IMR-90 (cell line): ENCODE data around the gene HMX1. TPM values are rescaled to one million over a fixed set of nuclear protein-coding genes. Genes with fewer than 3 reads are reported as not detected.

ENCODE experiments used
- ATAC-seq: fragments of 200-7000 bp; cut with Tn5 transposase; 2 replicates; pipeline ENCODE4 v1.9.1; 2020; ENCODE audit warnings: low read depth, mild to moderate bottlenecking, moderate library complexity
- BruUV-seq: library from RNA; stranded (reverse); fragments of 400-500 nt; replicated peaks from 2 replicates; lab custom pipeline; 2021; lab: Mats Ljungman, UMichigan
- CTCF ChIA-PET: fragments of 300-600 bp; formaldehyde crosslinking; extraction: SDS; loops from one replicate; lab custom pipeline; 2021; ENCODE audit warnings: antibody characterized with exemption; lab: Yijun Ruan, JAX
- POLR2A ChIA-PET: fragments of 300-600 bp; sonication (Branson Sonifier 250); formaldehyde crosslinking; loops from one replicate; lab custom pipeline; 2022; ENCODE audit warnings: antibody characterized with exemption; ENCODE audit not compliant: unreplicated experiment; lab: Charles Lee
- DNase-seq: peaks from one replicate; pipeline ENCODE4 v3.0.0; 2013
- H2AFZ ChIP-seq: replicated peaks from 2 replicates; pipeline ENCODE3; 2013; ENCODE audit warnings: low read length, mild to moderate bottlenecking; ENCODE audit not compliant: poor library complexity
- H2AK5ac ChIP-seq: 2 replicates; pipeline ENCODE4 v1.6.1; 2013; ENCODE audit warnings: low read depth, low read length, inconsistent platforms
- H2AK9ac ChIP-seq: replicated peaks from 2 replicates; pipeline ENCODE3; 2013; ENCODE audit warnings: mild to moderate bottlenecking, low read depth, low read length, moderate library complexity; ENCODE audit not compliant: poor library complexity
- H2BK120ac ChIP-seq: 2 replicates; pipeline ENCODE4 v1.6.1; 2013; ENCODE audit warnings: low read depth, low read length, inconsistent platforms
- H2BK15ac ChIP-seq: 3 replicates; pipeline ENCODE4 v1.6.1; 2013; ENCODE audit warnings: low read depth, low read length, inconsistent platforms
- H2BK20ac ChIP-seq: 2 replicates; pipeline ENCODE4 v1.6.1; 2013; ENCODE audit warnings: low read depth, mild to moderate bottlenecking, inconsistent platforms, low read length, moderate library complexity
- H2BK5ac ChIP-seq: 2 replicates; pipeline ENCODE4 v1.6.1; 2013; ENCODE audit warnings: mild to moderate bottlenecking, low read depth, low read length, inconsistent platforms; ENCODE audit not compliant: poor library complexity, severe bottlenecking
- H3K14ac ChIP-seq: replicated peaks from 2 replicates; pipeline ENCODE4 v1.6.1; 2013; ENCODE audit warnings: low read depth, low read length, inconsistent platforms
- H3K18ac ChIP-seq: 2 replicates; pipeline ENCODE4 v1.6.1; 2013; ENCODE audit warnings: low read depth, low read length, control low read depth
- H3K23ac ChIP-seq: 2 replicates; pipeline ENCODE4 v1.6.1; 2013; ENCODE audit warnings: low read depth, low read length, inconsistent platforms
- H3K27ac ChIP-seq: 2 replicates; pipeline ENCODE4 v1.5.1; 2013; ENCODE audit warnings: mild to moderate bottlenecking, control low read depth, low read length; ENCODE audit not compliant: insufficient read depth
- H3K27me3 ChIP-seq: 2 replicates; pipeline ENCODE4 v1.6.1; 2013; ENCODE audit warnings: low read length; ENCODE audit not compliant: control insufficient read depth, insufficient read depth
- H3K36me3 ChIP-seq: 2 replicates; pipeline ENCODE4 v1.6.1; 2013; ENCODE audit warnings: low read length, mixed read lengths; ENCODE audit not compliant: control insufficient read depth, insufficient read depth
- H3K4ac ChIP-seq: 2 replicates; pipeline ENCODE4 v1.6.1; 2013; ENCODE audit warnings: low read depth, low read length, inconsistent platforms
- H3K4me1 ChIP-seq: 2 replicates; pipeline ENCODE4 v1.6.1; 2013; ENCODE audit warnings: low read length, mixed read lengths; ENCODE audit not compliant: control insufficient read depth, insufficient read depth
- H3K4me2 ChIP-seq: 2 replicates; pipeline ENCODE4 v1.6.1; 2013; ENCODE audit warnings: low read depth, mild to moderate bottlenecking, control low read depth, low read length, moderate library complexity
- H3K4me3 ChIP-seq: 2 replicates; pipeline ENCODE4 v1.5.1; 2013; ENCODE audit warnings: low read depth, mild to moderate bottlenecking, control low read depth, low read length, moderate library complexity; ENCODE audit not compliant: insufficient read depth
- H3K56ac ChIP-seq: 2 replicates; pipeline ENCODE4 v1.6.1; 2013; ENCODE audit warnings: low read length, inconsistent platforms; ENCODE audit not compliant: insufficient read depth; ENCODE audit errors: extremely low read depth
- H3K79me1 ChIP-seq, 2 experiments: 2 replicates each; pipeline ENCODE4 v1.6.1; 2013; ENCODE audit warnings: low read length in 2 of 2, inconsistent platforms in 1 of 2, low read depth in 1 of 2
- H3K9ac ChIP-seq: 2 replicates; pipeline ENCODE4 v1.6.1; 2013; ENCODE audit warnings: low read depth, low read length, control low read depth
- H3K9me1 ChIP-seq: 2 replicates; pipeline ENCODE4 v1.6.1; 2013; ENCODE audit warnings: low read length, inconsistent platforms; ENCODE audit not compliant: insufficient read depth
- H3K9me3 ChIP-seq: 2 replicates; pipeline ENCODE4 v1.6.1; 2013; ENCODE audit warnings: low read length; ENCODE audit not compliant: control insufficient read depth, insufficient read depth
- H4K20me1 ChIP-seq: 2 replicates; pipeline ENCODE4 v1.6.1; 2013; ENCODE audit warnings: low read length, inconsistent platforms; ENCODE audit not compliant: insufficient read depth
- H4K5ac ChIP-seq: 2 replicates; pipeline ENCODE4 v1.6.1; 2013; ENCODE audit warnings: mild to moderate bottlenecking, low read depth, low read length, control low read depth
- H4K8ac ChIP-seq, 2 experiments: 2 replicates each; pipeline ENCODE4 v1.6.1; 2013; ENCODE audit warnings: low read depth in 2 of 2, low read length in 2 of 2, control low read depth in 1 of 2, inconsistent platforms in 1 of 2
- H4K91ac ChIP-seq: 2 replicates; pipeline ENCODE4 v1.6.1; 2013; ENCODE audit warnings: low read depth, low read length, inconsistent platforms; ENCODE audit not compliant: insufficient read depth
- BHLHE40 ChIP-seq: fragments of 150-350 bp; IDR thresholded peaks from 2 replicates; pipeline ENCODE4 v1.6.1; 2016; ENCODE audit warnings: mild to moderate bottlenecking, low read depth, low read length
- CEBPB ChIP-seq: IDR thresholded peaks from 2 replicates; pipeline ENCODE4 v1.6.1; 2012; ENCODE audit warnings: low read depth, low read length, improper control_type of control experiment
- CHD1 ChIP-seq: IDR thresholded peaks from 2 replicates; pipeline ENCODE4 v1.6.1; 2012; ENCODE audit warnings: low read depth, low read length, improper control_type of control experiment
- CTCF ChIP-seq: conservative IDR thresholded peaks from 2 replicates; pipeline ENCODE4 v1.5.1; 2012; ENCODE audit warnings: mild to moderate bottlenecking, low read depth, low read length, improper control_type of control experiment
- FOS ChIP-seq: fragments of 150-350 bp; IDR thresholded peaks from 2 replicates; pipeline ENCODE4 v1.6.1; 2016; ENCODE audit warnings: low read depth, low read length
- MAFK ChIP-seq: IDR thresholded peaks from 2 replicates; pipeline ENCODE4 v1.6.1; 2012; ENCODE audit warnings: low read depth, low read length, improper control_type of control experiment
- MAZ ChIP-seq: IDR thresholded peaks from 2 replicates; pipeline ENCODE4 v1.6.1; 2012; ENCODE audit warnings: low read depth, mild to moderate bottlenecking, low read length, improper control_type of control experiment, moderate library complexity, borderline replicate concordance
- MXI1 ChIP-seq: IDR thresholded peaks from 2 replicates; pipeline ENCODE4 v1.6.1; 2012; ENCODE audit warnings: low read depth, mild to moderate bottlenecking, low read length, moderate library complexity, borderline replicate concordance
- NFE2L2 ChIP-seq: fragments of 150-350 bp; IDR thresholded peaks from 2 replicates; pipeline ENCODE4 v1.6.1; 2016; ENCODE audit warnings: low read depth, mild to moderate bottlenecking, low read length
- POLR2A ChIP-seq: IDR thresholded peaks from 2 replicates; pipeline ENCODE4 v1.6.1; 2012; ENCODE audit warnings: mild to moderate bottlenecking, low read depth, low read length
- RAD21 ChIP-seq: IDR thresholded peaks from 2 replicates; pipeline ENCODE4 v1.6.1; 2012; ENCODE audit warnings: low read length, improper control_type of control experiment
- RCOR1 ChIP-seq: IDR thresholded peaks from 2 replicates; pipeline ENCODE4 v1.6.1; 2012; ENCODE audit warnings: mild to moderate bottlenecking, low read length, improper control_type of control experiment; ENCODE audit not compliant: insufficient replicate concordance
- RFX5 ChIP-seq: IDR thresholded peaks from 2 replicates; pipeline ENCODE4 v1.8.0; 2012; ENCODE audit warnings: low read depth, mild to moderate bottlenecking, low read length, moderate library complexity
- SMC3 ChIP-seq: fragments of 150-350 bp; IDR thresholded peaks from 2 replicates; pipeline ENCODE4 v1.6.1; 2016; ENCODE audit warnings: low read depth, mild to moderate bottlenecking, antibody characterized with exemption, low read length, moderate library complexity
- USF2 ChIP-seq: fragments of 150-350 bp; IDR thresholded peaks from 2 replicates; pipeline ENCODE4 v1.6.1; 2017; ENCODE audit warnings: mild to moderate bottlenecking, antibody characterized with exemption, low read length, low read depth
- WGBS, 2 experiments: methylation state at CpG; one replicate each; pipeline versions ENCODE4 v1.1.5 to v1.1.7; 2013; ENCODE audit warnings: missing lambda C conversion rate in 2 of 2; ENCODE audit not compliant: insufficient read length in 1 of 2; ENCODE audit errors: extremely low coverage in 2 of 2; 5-methylcytosine and 5-hydroxymethylcytosine counted together
- dilution Hi-C: fragments of 300-500 bp; cut with HindIII; formaldehyde crosslinking; loops from one replicate; pipeline ENCODE4 v1.14.3; 2018; ENCODE audit warnings: low sequenced_read_pairs; ENCODE audit not compliant: unreplicated experiment
- in situ Hi-C: fragments of 300-500 bp; cut with MboI; formaldehyde crosslinking; loops from 3 replicates; pipeline ENCODE4 v1.14.3; 2019; ENCODE audit warnings: low sequenced_read_pairs, inconsistent platforms, mixed read lengths
- intact Hi-C: fragments of 100-400 bp; cut with micrococcal nuclease; formaldehyde crosslinking; loops from 2 replicates; pipeline ENCODE4 v1.10.0; 2022
- polyA plus RNA-seq, 3 experiments: library from polyadenylated mRNA; depleted of rRNA; stranded (reverse); fragments of >200 nt; gene quantifications; 2 replicates each; pipeline ENCODE4 v1.2.3, GENCODE V29; 2012; ENCODE audit warnings: low replicate concordance in 1 of 3
- total RNA-seq: library from RNA; depleted of rRNA; stranded (reverse); fragments of >200 nt; gene quantifications from 2 replicates; pipeline ENCODE4 v1.2.3, GENCODE V29; 2012
- TF ChIP-seq, protein P1 (sequence below): fragments of 150-350 bp; IDR thresholded peaks from 2 replicates; pipeline ENCODE4 v1.6.1; 2016; ENCODE audit warnings: low read depth, mild to moderate bottlenecking, low read length, moderate library complexity, borderline replicate concordance

The HMX1 gene
- total and polyA plus RNA-seq, 2 of the 4 experiments (the other 2 are of a cell fraction) = not detected

- Histone ChIP-seq H3K23ac (no peak overlapping the region), H3K27ac (no peak overlapping the region), H3K9me1 (no peaks in the 10 kb centered on the region), H2BK20ac (no peak overlapping the region), H3K36me3 (no peaks in the 10 kb centered on the region), H3K79me1 (no peaks in the 10 kb centered on the region), H4K20me1 (no peaks in the 10 kb centered on the region), H4K5ac (no peak overlapping the region), H3K4me2 (no peak overlapping the region), H3K14ac (no peak overlapping the region), H3K4me1 (no peaks in the 10 kb centered on the region), H3K9ac (no peak overlapping the region), H3K9me3 (no peaks in the 10 kb centered on the region), H4K8ac (no peak overlapping the region), H4K91ac (no peak overlapping the region), H2BK15ac (no peak overlapping the region), H3K56ac (no peak overlapping the region), H3K4me3 (no peak overlapping the region), H2BK5ac (no peak overlapping the region), H3K18ac (no peak overlapping the region), H2AFZ (no peak overlapping the region), H3K4ac (no peak overlapping the region), H2AK9ac (no peak overlapping the region), H2BK120ac (no peak overlapping the region), H3K27me3 (peaks cover 86% of the 10 kb centered on the region), H2AK5ac (no peak overlapping the region)
- intact Hi-C loops (no loop called here), in situ Hi-C loops (no loop called here), dilution Hi-C loops (no loop called here)
- 0% methylated on average over 17 of the region's 70 CpGs; no CpG with 5 or more reads in 1 of the 2 experiments for WGBS, 2 experiments
- ChIA-PET POLR2A (no interaction called here), CTCF (no interaction called here)
- ATAC-seq (no peak), DNase-seq (no peak)
- no TSS peak for BruUV-seq
- TF ChIP-seq CHD1 (no peak), SMC3 (no peak), CEBPB (no peak), USF2 (no peak), MXI1 (no peak), BHLHE40 (no peak), NFE2L2 (no peak), POLR2A (no peak), MAZ (no peak), RFX5 (no peak), FOS (no peak), CTCF (no peak), MAFK (no peak), RAD21 (no peak), RCOR1 (no peak)
- TF ChIP-seq, protein P1, sequence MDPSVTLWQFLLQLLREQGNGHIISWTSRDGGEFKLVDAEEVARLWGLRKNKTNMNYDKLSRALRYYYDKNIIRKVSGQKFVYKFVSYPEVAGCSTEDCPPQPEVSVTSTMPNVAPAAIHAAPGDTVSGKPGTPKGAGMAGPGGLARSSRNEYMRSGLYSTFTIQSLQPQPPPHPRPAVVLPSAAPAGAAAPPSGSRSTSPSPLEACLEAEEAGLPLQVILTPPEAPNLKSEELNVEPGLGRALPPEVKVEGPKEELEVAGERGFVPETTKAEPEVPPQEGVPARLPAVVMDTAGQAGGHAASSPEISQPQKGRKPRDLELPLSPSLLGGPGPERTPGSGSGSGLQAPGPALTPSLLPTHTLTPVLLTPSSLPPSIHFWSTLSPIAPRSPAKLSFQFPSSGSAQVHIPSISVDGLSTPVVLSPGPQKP = no peak
Measured at GRCh38 chr4:8860096-8860891, 11.3 kb downstream of the HMX1 start.
